Raji (cell line): ENCODE results near the gene STC2.

Source experiments
- POLR2A ChIP-seq: IDR thresholded peaks from 2 replicates; pipeline ENCODE4 v1.6.1; 2011; ENCODE audit warnings: low read depth, low read length, control low read depth; ENCODE audit not compliant: insufficient read depth

The STC2 gene

GRCh38 chr5:173319646-173320045 is 8.6 kb downstream of the STC2 start:
- no peak for TF ChIP-seq POLR2A

DNA sequence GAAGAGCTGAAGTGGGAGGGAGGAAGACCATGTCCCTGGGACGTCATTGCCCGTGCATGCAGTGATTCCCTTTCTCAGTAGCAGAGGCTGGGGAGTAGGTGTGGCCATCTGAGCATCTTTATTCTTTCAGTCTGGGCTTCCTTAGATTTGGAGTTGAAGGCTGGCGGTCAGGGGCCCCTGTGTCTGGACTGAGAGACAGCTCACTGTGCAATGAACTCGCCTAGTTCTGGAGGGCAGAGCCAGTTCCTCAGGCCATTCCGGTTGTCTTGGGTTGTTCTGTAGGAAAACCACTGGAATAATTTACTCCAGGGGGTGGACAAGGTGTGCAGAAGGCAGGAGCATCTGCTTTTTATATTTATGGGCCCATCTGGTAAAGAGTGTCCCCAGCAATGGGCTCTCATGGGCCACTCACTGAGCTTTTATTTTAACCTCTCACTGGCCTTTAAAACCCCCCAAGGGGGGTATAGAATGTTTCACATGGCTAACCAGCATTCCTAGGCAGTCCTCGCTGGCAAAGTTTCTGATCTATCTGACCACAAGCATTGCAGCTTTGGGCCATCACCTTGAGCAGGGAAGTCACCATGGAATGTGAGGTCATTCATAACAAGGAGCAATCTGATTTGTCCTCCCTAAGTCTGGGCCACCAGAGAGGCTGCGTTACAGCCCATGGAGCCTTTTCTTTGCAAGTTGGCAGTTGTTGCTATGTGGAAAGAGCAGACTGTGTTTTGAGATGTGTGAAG is 9.2 kb downstream of the STC2 start:
- no peak for TF ChIP-seq POLR2A

- no peak for TF ChIP-seq POLR2A
Observed at GRCh38 chr5:173318330-173318729, 9.9 kb downstream of the STC2 start.

DNA sequence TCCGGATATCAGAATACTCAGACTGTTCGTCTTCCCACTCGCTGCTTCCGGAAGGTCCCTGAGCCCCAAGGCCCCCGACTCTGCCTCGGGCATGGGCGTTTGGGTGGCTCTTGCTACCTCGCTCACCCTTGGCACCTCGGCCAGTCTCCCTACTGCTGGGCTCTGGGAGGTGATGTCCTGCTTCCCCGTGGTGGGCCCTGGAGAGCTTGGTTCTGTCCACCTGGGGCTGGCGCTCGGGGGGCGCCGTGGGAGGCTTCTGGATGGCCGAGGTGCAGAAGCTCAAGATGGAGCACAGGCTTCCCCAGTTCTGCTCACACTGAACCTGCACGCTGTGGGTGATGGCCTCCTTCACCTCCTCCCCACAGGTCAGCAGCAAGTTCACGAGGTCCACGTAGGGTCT is 10.4 kb downstream of the STC2 start:
- TF ChIP-seq POLR2A = no peak

- no peak for TF ChIP-seq POLR2A
Observed at GRCh38 chr5:173317091-173317730, 11.0 kb downstream of the STC2 start.

DNA sequence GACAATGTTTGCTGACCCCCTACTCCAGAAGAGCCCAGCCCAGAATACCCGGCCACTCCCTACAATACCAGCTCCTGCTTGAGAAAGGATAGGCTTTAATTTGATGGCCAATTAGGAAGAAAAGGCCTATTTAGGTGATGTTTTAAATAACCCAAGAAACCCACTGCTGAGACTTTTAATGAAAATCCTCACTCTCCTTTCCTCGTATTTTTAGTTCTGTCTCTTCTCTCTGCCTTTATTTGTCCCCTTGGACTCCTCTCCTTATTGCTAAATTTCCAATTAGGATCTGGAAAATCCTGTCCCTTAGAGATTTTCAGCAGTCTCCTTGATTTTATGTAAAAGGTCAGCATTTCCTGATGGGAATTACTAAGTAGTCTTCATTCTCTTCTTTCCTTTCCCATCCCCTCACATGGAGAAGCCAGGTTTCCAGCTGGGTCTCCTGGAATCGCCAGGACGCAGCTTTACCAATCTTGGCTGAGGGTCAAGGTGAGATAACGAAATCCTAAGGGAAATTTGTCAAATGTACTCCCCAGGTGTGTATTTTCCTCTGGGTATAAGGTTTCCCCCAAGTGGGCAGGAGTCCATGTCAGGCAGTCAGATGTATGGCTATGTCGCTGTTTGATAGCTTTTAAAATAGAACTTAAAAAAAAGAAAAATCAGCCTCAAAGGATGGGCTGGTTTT is 11.7 kb downstream of the STC2 start:
- no peak for TF ChIP-seq POLR2A

- TF ChIP-seq POLR2A = no peak
Observed at GRCh38 chr5:173315495-173316338, 12.5 kb downstream of the STC2 start.

GRCh38 chr5:173314166-173314952 is 13.9 kb downstream of the STC2 start:
- TF ChIP-seq POLR2A = no peak

DNA sequence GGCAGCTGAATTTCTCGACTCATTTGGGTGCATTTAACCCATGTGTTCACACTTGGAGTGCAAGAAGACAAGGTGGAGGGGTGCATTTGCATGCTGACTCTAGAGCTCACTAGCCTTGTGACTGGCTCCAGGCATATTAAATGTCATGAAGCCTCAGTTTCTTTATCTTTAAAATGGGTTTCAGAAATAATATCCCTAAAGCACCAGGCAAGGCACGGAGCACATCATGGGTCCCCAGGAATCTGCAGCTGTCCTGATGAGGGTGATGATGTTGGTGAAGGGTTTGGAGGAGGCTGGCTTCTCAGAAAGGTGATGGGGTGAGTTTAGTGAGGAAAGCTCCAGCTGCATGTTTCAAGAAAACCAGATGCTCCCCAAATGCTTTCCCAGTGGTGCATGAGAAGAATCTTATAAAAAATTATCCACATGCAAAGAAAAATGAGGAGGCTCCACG is 14.8 kb downstream of the STC2 start:
- no peak for TF ChIP-seq POLR2A

GRCh38 chr5:173312821-173313220 is 15.4 kb downstream of the STC2 start:
- TF ChIP-seq POLR2A = no peak

DNA sequence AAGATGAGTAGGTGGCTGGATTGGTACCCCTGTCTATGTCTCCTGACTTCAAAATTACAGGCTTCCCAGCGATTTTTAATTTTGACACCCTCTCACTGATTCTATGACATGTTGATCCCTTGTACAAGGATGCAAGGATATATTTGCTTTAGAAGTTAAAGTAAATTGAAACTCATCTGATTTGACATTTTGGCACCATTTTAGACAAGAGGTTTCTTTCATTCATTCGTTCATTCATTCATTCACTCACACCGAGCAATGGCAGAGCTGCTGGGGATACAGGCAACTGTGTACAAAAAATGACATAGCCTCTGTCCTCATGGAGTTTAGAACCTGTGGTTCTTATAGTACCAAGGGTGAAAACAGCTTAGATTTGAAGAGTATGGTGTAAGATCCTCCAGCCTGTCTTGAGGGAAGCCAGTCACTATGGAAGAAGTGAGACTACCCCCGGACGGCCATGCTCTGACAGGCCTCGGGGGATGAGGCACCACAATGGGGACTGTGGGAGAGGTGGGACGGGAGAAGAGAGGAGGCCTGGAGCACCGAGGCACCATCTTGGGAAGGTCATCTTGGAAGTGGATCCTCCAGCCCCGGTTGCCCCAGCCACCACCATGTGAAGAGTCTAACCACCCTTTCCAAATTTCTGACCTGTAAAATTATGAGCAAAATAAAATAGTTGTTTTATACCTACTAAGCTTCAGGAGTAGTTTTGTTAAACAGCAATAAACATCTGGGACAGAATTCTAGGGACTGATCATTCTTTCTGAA is 16.2 kb downstream of the STC2 start:
- TF ChIP-seq POLR2A = no peak

- no peak for TF ChIP-seq POLR2A
Observed at GRCh38 chr5:173310861-173311785, 17.1 kb downstream of the STC2 start.
